Activated naive CD8-positive, alpha-beta T cell (primary cell): ENCODE data around the gene THEM5.

Experiments used
- H3K27ac Mint-ChIP-seq: one replicate; pipeline ENCODE4 v1.8.0; 2021; ENCODE audit warnings: mixed read lengths
- H3K27me3 Mint-ChIP-seq: one replicate; pipeline ENCODE4 v1.8.0; 2021; ENCODE audit warnings: mixed read lengths
- H3K36me3 Mint-ChIP-seq: one replicate; pipeline ENCODE4 v1.8.0; 2021; ENCODE audit warnings: mixed read lengths
- H3K4me1 Mint-ChIP-seq: one replicate; pipeline ENCODE4 v1.8.0; 2021; ENCODE audit warnings: low read depth, mixed read lengths
- H3K4me3 Mint-ChIP-seq: one replicate; pipeline ENCODE4 v1.8.0; 2021; ENCODE audit warnings: mild to moderate bottlenecking, mixed read lengths
- H3K9me3 Mint-ChIP-seq: one replicate; pipeline ENCODE4 v1.8.0; 2021; ENCODE audit warnings: low read depth, mixed read lengths

Gene THEM5

DNA sequence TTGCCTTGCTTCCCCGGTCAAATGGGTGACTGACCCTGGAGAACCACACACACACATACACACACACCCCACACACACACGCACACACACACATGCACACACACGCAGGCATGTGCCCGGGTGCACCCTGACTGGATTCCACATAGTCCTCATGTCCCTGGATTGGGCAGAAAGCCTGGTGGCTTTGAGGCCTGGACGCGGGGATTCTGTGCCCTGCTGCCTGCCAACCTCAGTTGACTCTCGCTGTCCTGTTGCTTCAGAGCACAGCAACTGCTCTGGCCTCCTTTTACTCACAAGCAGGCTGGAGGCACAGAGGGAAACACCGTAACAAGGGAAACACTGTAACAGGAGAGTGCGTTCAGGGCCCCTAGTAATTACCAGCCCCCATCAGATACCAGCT is 28.3 kb downstream of the THEM5 start:
- Mint-ChIP-seq H3K27me3 (no peaks in the 10 kb centered on the region), H3K36me3 (no peaks in the 10 kb centered on the region), H3K4me1 (peaks cover 58% of the 10 kb centered on the region), H3K4me3 (no peak overlapping the region), H3K9me3 (no peaks in the 10 kb centered on the region), H3K27ac (no peak overlapping the region)

DNA sequence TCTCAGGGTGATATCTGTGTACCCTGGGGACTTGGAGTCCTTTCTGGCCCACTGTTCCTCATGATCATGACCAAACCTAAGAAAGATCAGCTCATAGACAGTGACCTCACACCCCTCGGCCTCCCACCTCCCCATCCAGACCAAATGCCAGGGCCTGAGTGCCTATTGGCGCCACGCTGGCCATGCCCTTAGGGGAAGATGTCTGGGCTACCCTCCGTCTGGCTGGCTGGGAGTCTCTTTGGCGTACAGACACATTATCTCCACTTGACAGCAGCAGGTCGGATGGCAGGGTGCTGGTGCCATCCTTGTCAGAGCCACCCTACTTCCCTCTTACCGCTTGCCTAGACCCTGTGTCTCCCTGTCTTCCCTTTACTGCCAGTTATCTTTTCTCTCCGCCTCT is 30.3 kb downstream of the THEM5 start:
- H3K27me3 Mint-ChIP-seq: no peaks in the 10 kb centered on the region
- H3K27ac Mint-ChIP-seq: no peak overlapping the region
- no peaks in the 10 kb centered on the region for H3K9me3 Mint-ChIP-seq
- no peaks in the 10 kb centered on the region for H3K36me3 Mint-ChIP-seq
- H3K4me1 Mint-ChIP-seq: peaks cover 42% of the 10 kb centered on the region
- no peak overlapping the region for H3K4me3 Mint-ChIP-seq

DNA sequence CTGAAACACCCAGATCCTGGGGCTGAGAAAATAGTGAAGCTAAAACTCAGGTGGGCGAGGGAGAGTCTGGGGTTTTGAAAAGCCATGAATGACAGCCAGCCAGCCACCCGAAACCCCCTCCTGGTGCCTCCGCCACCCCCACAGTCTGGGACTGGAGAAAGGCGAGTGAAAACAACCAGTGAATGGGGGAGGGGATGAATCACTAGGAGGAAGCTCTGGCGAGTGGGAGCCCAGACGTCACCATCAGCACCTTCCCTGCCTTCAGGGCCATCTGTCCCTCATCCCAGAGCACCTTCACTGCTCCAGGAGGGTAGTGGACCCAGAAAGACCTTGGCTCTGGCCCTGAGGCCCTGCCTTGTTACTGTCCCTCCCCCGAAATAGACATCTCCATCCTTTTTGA is 31.1 kb downstream of the THEM5 start:
- Mint-ChIP-seq H3K27me3 (no peaks in the 10 kb centered on the region), H3K4me3 (no peak overlapping the region), H3K4me1 (peaks cover 36% of the 10 kb centered on the region), H3K36me3 (no peaks in the 10 kb centered on the region), H3K27ac (no peak overlapping the region), H3K9me3 (no peaks in the 10 kb centered on the region)

- Mint-ChIP-seq H3K9me3 (no peaks in the 10 kb centered on the region), H3K4me1 (peaks cover 39% of the 10 kb centered on the region), H3K4me3 (no peak overlapping the region), H3K27me3 (no peaks in the 10 kb centered on the region), H3K36me3 (no peaks in the 10 kb centered on the region), H3K27ac (no peak overlapping the region)
Observed at GRCh38 chr1:151820940-151821339, 32.6 kb downstream of the THEM5 start.

DNA sequence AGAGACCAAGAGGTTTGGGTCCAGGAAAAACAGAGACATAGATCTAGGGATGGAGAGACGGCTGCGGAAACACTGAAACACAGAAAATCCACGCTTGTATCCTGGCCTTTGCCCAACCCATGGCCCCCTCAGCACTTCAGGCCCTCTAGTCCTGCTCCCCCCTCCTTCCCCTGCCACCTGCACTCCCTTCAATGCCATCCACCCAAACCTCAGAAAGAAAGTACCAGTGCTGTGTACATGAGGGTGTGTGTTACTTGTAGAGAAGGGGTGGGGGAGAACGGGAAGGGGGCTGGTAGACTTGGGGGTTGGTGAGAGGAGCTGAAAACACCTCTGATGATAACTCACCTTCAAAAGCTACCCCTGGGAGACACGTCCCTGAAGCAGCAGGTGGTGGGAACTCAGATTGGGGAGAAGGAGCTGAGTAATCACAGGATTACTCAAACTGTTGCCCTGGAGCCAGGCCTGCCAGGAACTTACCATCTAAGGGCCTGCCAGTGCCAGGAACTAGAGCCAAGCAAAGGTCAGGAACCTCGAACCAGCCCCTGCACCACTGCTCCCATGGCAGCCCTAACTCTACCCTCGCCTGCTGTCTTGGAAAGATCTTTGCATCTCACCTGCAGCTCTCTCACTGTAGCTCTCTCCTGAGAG is 33.4 kb downstream of the THEM5 start:
- H3K9me3 Mint-ChIP-seq: no peaks in the 10 kb centered on the region
- peaks cover 43% of the 10 kb centered on the region for H3K4me1 Mint-ChIP-seq
- no peaks in the 10 kb centered on the region for H3K36me3 Mint-ChIP-seq
- H3K27me3 Mint-ChIP-seq: no peaks in the 10 kb centered on the region
- H3K4me3 Mint-ChIP-seq: peak overlapping the region; percentile 10
- H3K27ac Mint-ChIP-seq: no peak overlapping the region

GRCh38 chr1:151819227-151819835 is 34.2 kb downstream of the THEM5 start:
- Mint-ChIP-seq H3K27ac (no peak overlapping the region), H3K27me3 (no peaks in the 10 kb centered on the region), H3K36me3 (no peaks in the 10 kb centered on the region), H3K4me1 (peaks cover 45% of the 10 kb centered on the region), H3K9me3 (no peaks in the 10 kb centered on the region), H3K4me3 (no peak overlapping the region)

DNA sequence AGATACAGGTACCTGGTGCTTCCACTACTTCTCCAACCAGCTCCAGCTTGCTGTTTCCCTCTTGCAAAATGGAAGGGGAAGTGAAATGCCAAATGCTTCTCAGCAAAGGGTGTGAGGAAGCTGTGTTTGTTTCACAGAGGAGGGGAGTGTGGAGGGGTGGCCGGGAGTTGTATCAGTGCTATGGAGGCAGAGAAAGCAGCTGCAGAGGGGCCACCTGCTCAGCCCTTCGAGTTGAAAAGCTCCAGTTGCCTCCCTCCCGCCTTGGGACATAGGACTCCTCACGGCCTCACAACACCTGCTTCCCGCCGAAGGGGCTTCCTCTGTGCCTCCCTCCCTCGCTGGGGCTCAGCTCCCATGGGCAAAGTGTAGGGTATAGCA is 36.2 kb downstream of the THEM5 start:
- no peaks in the 10 kb centered on the region for H3K36me3 Mint-ChIP-seq
- H3K27me3 Mint-ChIP-seq: no peaks in the 10 kb centered on the region
- no peaks in the 10 kb centered on the region for H3K9me3 Mint-ChIP-seq
- no peak overlapping the region for H3K27ac Mint-ChIP-seq
- peaks cover 46% of the 10 kb centered on the region for H3K4me1 Mint-ChIP-seq
- no peak overlapping the region for H3K4me3 Mint-ChIP-seq

GRCh38 chr1:151816548-151817352 is 36.8 kb downstream of the THEM5 start:
- H3K27me3 Mint-ChIP-seq: no peaks in the 10 kb centered on the region
- H3K4me3 Mint-ChIP-seq: no peak overlapping the region
- no peaks in the 10 kb centered on the region for H3K9me3 Mint-ChIP-seq
- H3K36me3 Mint-ChIP-seq: no peaks in the 10 kb centered on the region
- H3K4me1 Mint-ChIP-seq: peaks cover 41% of the 10 kb centered on the region
- no peak overlapping the region for H3K27ac Mint-ChIP-seq

GRCh38 chr1:151815716-151816327 is 37.7 kb downstream of the THEM5 start:
- H3K4me1 Mint-ChIP-seq: peaks cover 32% of the 10 kb centered on the region
- no peaks in the 10 kb centered on the region for H3K9me3 Mint-ChIP-seq
- no peak overlapping the region for H3K27ac Mint-ChIP-seq
- no peaks in the 10 kb centered on the region for H3K36me3 Mint-ChIP-seq
- H3K4me3 Mint-ChIP-seq: no peak overlapping the region
- no peaks in the 10 kb centered on the region for H3K27me3 Mint-ChIP-seq

GRCh38 chr1:151814971-151815545 is 38.5 kb downstream of the THEM5 start:
- H3K4me3 Mint-ChIP-seq: no peak overlapping the region
- peaks cover 27% of the 10 kb centered on the region for H3K4me1 Mint-ChIP-seq

GRCh38 chr1:151814426-151814825 is 39.1 kb downstream of the THEM5 start:
- H3K27ac Mint-ChIP-seq: no peak overlapping the region

More at GRCh38 chr1:151814971-151815545, 38.5 kb downstream of the THEM5 start:
- Mint-ChIP-seq H3K27me3 (no peaks in the 10 kb centered on the region), H3K36me3 (no peaks in the 10 kb centered on the region), H3K27ac (no peak overlapping the region), H3K9me3 (no peaks in the 10 kb centered on the region)

GRCh38 chr1:151813271-151813977 is 40.1 kb downstream of the THEM5 start:
- H3K9me3 Mint-ChIP-seq: no peaks in the 10 kb centered on the region
- H3K36me3 Mint-ChIP-seq: no peaks in the 10 kb centered on the region
- peaks cover 24% of the 10 kb centered on the region for H3K4me1 Mint-ChIP-seq
- H3K27me3 Mint-ChIP-seq: no peaks in the 10 kb centered on the region
- no peak overlapping the region for H3K4me3 Mint-ChIP-seq
- no peak overlapping the region for H3K27ac Mint-ChIP-seq

More at GRCh38 chr1:151814426-151814825, 39.1 kb downstream of the THEM5 start:
- Mint-ChIP-seq H3K9me3 (no peaks in the 10 kb centered on the region), H3K4me3 (no peak overlapping the region), H3K27me3 (no peaks in the 10 kb centered on the region), H3K4me1 (peaks cover 24% of the 10 kb centered on the region), H3K36me3 (no peaks in the 10 kb centered on the region)

- H3K9me3 Mint-ChIP-seq: no peaks in the 10 kb centered on the region
- H3K4me1 Mint-ChIP-seq: peaks cover 19% of the 10 kb centered on the region
- H3K4me3 Mint-ChIP-seq: no peak overlapping the region
- H3K27me3 Mint-ChIP-seq: no peaks in the 10 kb centered on the region
- H3K36me3 Mint-ChIP-seq: no peaks in the 10 kb centered on the region
- no peak overlapping the region for H3K27ac Mint-ChIP-seq
Observed at GRCh38 chr1:151811181-151811580, 42.3 kb downstream of the THEM5 start.

DNA sequence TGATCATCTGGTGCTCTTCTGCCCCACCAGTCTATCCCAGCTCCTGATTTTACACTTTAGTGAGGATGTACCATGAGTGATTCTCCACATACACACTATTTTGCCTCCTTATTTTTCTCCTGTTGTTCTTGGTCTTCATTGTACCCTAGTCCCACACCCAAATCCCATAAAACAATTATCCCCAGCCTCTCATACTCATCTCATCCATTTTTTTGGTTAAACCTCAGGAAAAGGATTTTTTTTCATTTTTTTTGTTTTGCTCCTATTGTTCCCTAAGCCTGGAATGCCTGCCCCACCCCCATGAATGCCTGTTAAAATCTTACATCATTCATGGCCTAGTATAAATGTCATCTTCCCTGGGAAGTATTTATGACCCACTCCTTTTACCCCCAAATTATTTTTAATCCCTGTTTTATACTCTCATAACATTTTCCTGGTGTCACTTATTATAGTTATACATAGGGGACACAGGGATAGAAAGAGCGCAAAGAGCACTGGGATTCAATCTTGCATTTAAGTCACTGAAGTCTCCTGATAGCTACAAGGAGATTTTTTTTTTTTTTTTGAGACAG is 43.4 kb downstream of the THEM5 start:
- Mint-ChIP-seq H3K4me1 (peaks cover 9% of the 10 kb centered on the region), H3K36me3 (no peaks in the 10 kb centered on the region)

More for the DNA sequence above, 43.4 kb downstream of the THEM5 start:
- H3K9me3 Mint-ChIP-seq: no peaks in the 10 kb centered on the region
- H3K4me3 Mint-ChIP-seq: no peak overlapping the region
- no peak overlapping the region for H3K27ac Mint-ChIP-seq
- no peaks in the 10 kb centered on the region for H3K27me3 Mint-ChIP-seq
